ENCODE data around the gene DNM3.

DNM3 gene

GRCh38 chr1:172397221-172397620 lies 555.9 kb downstream of the DNM3 start:
- no peak for DNase-seq (ENCODE audit: low spot score)

- no peak for DNase-seq (ENCODE audit: low spot score)
Measured at GRCh38 chr1:172397633-172398032, 556.3 kb downstream of the DNM3 start.

- DNase-seq (ENCODE audit: low spot score) = no peak
Measured at GRCh38 chr1:172398193-172398592, 556.9 kb downstream of the DNM3 start.

- DNase-seq (ENCODE audit: low spot score) = no peak
Measured at GRCh38 chr1:172398970-172399755, 557.9 kb downstream of the DNM3 start.

- DNase-seq (ENCODE audit: low spot score) = no peak
Measured at GRCh38 chr1:172399756-172400721, 558.7 kb downstream of the DNM3 start.

GRCh38 chr1:172400722-172401105 lies 559.4 kb downstream of the DNM3 start:
- no peak for DNase-seq (ENCODE audit: low spot score)

GRCh38 chr1:172401477-172401876 lies 560.2 kb downstream of the DNM3 start:
- DNase-seq (ENCODE audit: low spot score) = no peak

GRCh38 chr1:172401892-172402291 lies 560.6 kb downstream of the DNM3 start:
- peak; percentile 29 for DNase-seq (ENCODE audit: low spot score)

GRCh38 chr1:172402878-172403569 lies 561.7 kb downstream of the DNM3 start:
- DNase-seq (ENCODE audit: low spot score) = no peak

- DNase-seq (ENCODE audit: low spot score) = no peak
Measured at GRCh38 chr1:172404121-172404520, 562.8 kb downstream of the DNM3 start.

- DNase-seq (ENCODE audit: low spot score) = no peak
Measured at GRCh38 chr1:172405912-172406311, 564.6 kb downstream of the DNM3 start.

GRCh38 chr1:172406968-172407367 lies 565.7 kb downstream of the DNM3 start:
- DNase-seq (ENCODE audit: low spot score) = no peak

- no peak for DNase-seq (ENCODE audit: low spot score)
Measured at GRCh38 chr1:172408958-172409357, 567.7 kb downstream of the DNM3 start.

GRCh38 chr1:172410027-172410426 lies 568.7 kb downstream of the DNM3 start:
- DNase-seq (ENCODE audit: low spot score) = no peak

GRCh38 chr1:172411791-172412338 lies 570.6 kb downstream of the DNM3 start:
- DNase-seq (ENCODE audit: low spot score) = no peak

GRCh38 chr1:172414331-172414730 lies 573.0 kb downstream of the DNM3 start:
- no peak for DNase-seq (ENCODE audit: low spot score)

- no peak for DNase-seq (ENCODE audit: low spot score)
Measured at GRCh38 chr1:172416496-172417035, 575.3 kb downstream of the DNM3 start.

- no peak for DNase-seq (ENCODE audit: low spot score)
Measured at GRCh38 chr1:172417557-172417956, 576.3 kb downstream of the DNM3 start.

- DNase-seq (ENCODE audit: low spot score) = no peak
Measured at GRCh38 chr1:172420385-172420784, 579.1 kb downstream of the DNM3 start, which contains the start of gene C1orf105. TSS of gene C1orf105 (plus strand) at chr1:172420685. CDS start at chr1:172420886, 201 bp downstream.

GRCh38 chr1:172421974-172422604 lies 580.8 kb downstream of the DNM3 start:
- DNase-seq (ENCODE audit: low spot score) = no peak

- no peak for DNase-seq (ENCODE audit: low spot score)
Measured at GRCh38 chr1:172423336-172423735, 582.0 kb downstream of the DNM3 start.

Measured in iPS-NIHi11 (cell line).